ENCODE measurements around the gene STOX2. TPM values are rescaled to one million over a fixed set of nuclear protein-coding genes. Genes with fewer than 3 reads are reported as not detected.
"Not testable (repeated sequence)": the region's sequence is repeated elsewhere in the genome, so short reads cannot be mapped to it uniquely, and the experiment has no call there.

Gene STOX2
- total and polyA plus RNA-seq, 10 of the 15 experiments (the other 5 are each of a cell fraction or from before 2014, with no cell fraction given) = 0.01 to 1.2 (median 0.18) TPM; not detected in 4

- TF ChIP-seq CEBPB (IDR thresholded peaks at IDR 0.05; ENCODE audit: borderline replicate concordance in 1 of 2, low read depth in 2 of 2, low read length in 2 of 2) (no peak), CREM (IDR thresholded peaks at IDR 0.05; ENCODE audit: low read depth) (no peak), ZBTB40 (IDR thresholded peaks at IDR 0.05; ENCODE audit: borderline replicate concordance) (no peak), NR2C2 (IDR thresholded peaks at IDR 0.05; ENCODE audit: borderline replicate concordance, control insufficient read depth, insufficient read length, low read depth) (no peak), NBN (IDR thresholded peaks at IDR 0.05) (no peak), CUX1 (IDR thresholded peaks at IDR 0.05; ENCODE audit: insufficient replicate concordance, low read depth, low read length) (no peak), POU2F2 (IDR thresholded peaks at IDR 0.05; ENCODE audit: borderline replicate concordance, low read depth, low read length) (no peak), LARP7 (IDR thresholded peaks at IDR 0.05) (no peak)
Measured at GRCh38 chr4:184046148-184046547, 141.0 kb downstream of the STOX2 start (continued).

- H3K27ac ChIP-seq (ENCODE audit: control insufficient read depth, insufficient read depth); RAD21 ChIA-PET (ENCODE audit: unreplicated experiment); H3K9ac ChIP-seq (ENCODE audit: control insufficient read depth, insufficient read depth, low read length); BruUV-seq (replicated peaks); FAIRE-seq; SMC1A ChIA-PET (ENCODE audit: uncharacterized antibody, unreplicated experiment); DNase-seq (ENCODE audit: low read depth, low spot score); H4K20me1 ChIP-seq (ENCODE audit: control insufficient read depth, insufficient read depth); H3K27me3 ChIP-seq (replicated peaks in 1 of 2; ENCODE audit: control insufficient read depth in 2 of 2, insufficient read depth in 2 of 2, low read length in 1 of 2); H2AFZ ChIP-seq (ENCODE audit: control insufficient read depth, low read depth, low read length); H3K4me3 ChIP-seq; POLR2A ChIA-PET; ATAC-seq; H3K79me2 ChIP-seq (ENCODE audit: control insufficient read depth, insufficient read depth, low read length); CTCF ChIA-PET; H3K9me3 ChIP-seq (replicated peaks; ENCODE audit: control insufficient read depth, insufficient read depth, low read length); H3K36me3 ChIP-seq (ENCODE audit: control insufficient read depth in 2 of 2, insufficient read depth in 2 of 2, low read length in 1 of 2); intact Hi-C loops (cut with micrococcal nuclease; ENCODE audit: unreplicated experiment); H3K4me1 ChIP-seq (ENCODE audit: control insufficient read depth, insufficient read depth, low read length); H3K4me2 ChIP-seq (ENCODE audit: control insufficient read depth, insufficient read depth); in situ Hi-C loops (cut with MboI): not testable (repeated sequence)
- WGBS (ENCODE audit: insufficient coverage, insufficient replicate concordance, low lambda C conversion rate, missing lambda C conversion rate) = 29% methylated on average over 4 of the region's 4 CpGs
Measured at GRCh38 chr4:184051262-184051661, 146.2 kb downstream of the STOX2 start.

All from GM12878 (cell line).